ENCODE results near the gene SDK1.

- TF ChIP-seq, protein P1, sequence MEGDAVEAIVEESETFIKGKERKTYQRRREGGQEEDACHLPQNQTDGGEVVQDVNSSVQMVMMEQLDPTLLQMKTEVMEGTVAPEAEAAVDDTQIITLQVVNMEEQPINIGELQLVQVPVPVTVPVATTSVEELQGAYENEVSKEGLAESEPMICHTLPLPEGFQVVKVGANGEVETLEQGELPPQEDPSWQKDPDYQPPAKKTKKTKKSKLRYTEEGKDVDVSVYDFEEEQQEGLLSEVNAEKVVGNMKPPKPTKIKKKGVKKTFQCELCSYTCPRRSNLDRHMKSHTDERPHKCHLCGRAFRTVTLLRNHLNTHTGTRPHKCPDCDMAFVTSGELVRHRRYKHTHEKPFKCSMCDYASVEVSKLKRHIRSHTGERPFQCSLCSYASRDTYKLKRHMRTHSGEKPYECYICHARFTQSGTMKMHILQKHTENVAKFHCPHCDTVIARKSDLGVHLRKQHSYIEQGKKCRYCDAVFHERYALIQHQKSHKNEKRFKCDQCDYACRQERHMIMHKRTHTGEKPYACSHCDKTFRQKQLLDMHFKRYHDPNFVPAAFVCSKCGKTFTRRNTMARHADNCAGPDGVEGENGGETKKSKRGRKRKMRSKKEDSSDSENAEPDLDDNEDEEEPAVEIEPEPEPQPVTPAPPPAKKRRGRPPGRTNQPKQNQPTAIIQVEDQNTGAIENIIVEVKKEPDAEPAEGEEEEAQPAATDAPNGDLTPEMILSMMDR (conservative IDR thresholded peaks at IDR 0.05; ENCODE audit: low read depth in 2 of 2), result no peak
- TF ChIP-seq REST (IDR thresholded peaks at IDR 0.05; ENCODE audit: unreplicated experiment) (no peak), EZH2 (IDR thresholded peaks at IDR 0.05; ENCODE audit: low read depth, unreplicated experiment) (no peak), POLR2AphosphoS5 (IDR thresholded peaks at IDR 0.05; ENCODE audit: low read depth) (no peak), EZH2phosphoT487 (IDR thresholded peaks at IDR 0.05; ENCODE audit: unreplicated experiment) (no peak), JUNB (IDR thresholded peaks at IDR 0.05; ENCODE audit: unreplicated experiment) (no peak), ZNF114 (CRISPR knock-in tag; IDR thresholded peaks at IDR 0.05) (no peak), STAT1 (IDR thresholded peaks at IDR 0.05; ENCODE audit: unreplicated experiment) (no peak), CREB1 (CRISPR knock-in tag; IDR thresholded peaks at IDR 0.05; ENCODE audit: low read depth) (no peak)
Observed at GRCh38 chr7:4026941-4027486, 726.0 kb downstream of the SDK1 start.

All from GM23338 (cell line).